SIG-M5 (cell line): ENCODE results near the gene FXYD7.
"Not testable (repeated sequence)": the region's sequence is repeated elsewhere in the genome, so short reads cannot be mapped to it uniquely, and the experiment has no call there.

Experiments used
- DNase-seq: peaks from one replicate; lab custom pipeline; 2025; lab: John Stamatoyannopoulos, UW

Gene FXYD7

DNA sequence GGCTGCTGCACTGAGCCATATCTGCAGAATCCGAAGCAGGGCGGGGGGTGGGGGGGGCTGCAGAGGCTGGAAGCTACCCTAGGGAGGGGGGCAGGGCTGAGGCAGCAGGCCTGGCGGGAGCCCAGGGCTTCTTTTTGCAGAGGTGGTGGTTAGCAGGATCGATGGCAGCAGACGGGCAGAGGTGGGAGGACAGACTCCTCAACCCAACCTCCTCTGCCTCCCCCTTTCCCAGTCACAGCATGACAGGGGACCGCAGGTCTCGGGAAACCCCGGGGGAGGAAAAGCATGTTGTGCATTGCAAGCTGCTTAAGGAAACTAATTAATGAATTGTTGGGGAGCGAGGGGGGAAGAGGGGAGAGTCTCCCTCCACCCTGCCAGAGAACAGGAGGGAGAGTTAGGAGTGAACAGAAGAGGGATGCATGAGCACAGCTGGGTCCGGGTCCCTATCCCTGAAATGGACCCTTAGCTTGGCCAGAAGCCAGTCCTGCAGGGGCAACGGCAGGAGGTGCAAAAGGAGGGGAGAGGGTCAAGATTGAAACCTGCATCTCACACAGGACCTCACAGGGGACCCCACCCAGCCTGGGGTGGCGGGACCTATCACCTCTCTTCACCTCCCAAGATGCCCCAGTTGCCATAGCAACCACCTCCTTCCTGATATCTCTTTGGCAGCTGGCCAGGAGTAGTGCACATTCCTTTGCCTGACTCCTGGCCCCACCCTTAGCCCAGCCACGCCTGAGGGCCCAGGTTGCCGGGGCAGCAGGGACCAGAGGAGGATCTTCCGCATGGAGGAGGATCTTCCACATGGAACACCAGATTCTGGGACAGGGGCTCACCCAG, 1.8 kb downstream of the FXYD7 start:
- DNase-seq = no peak

DNA sequence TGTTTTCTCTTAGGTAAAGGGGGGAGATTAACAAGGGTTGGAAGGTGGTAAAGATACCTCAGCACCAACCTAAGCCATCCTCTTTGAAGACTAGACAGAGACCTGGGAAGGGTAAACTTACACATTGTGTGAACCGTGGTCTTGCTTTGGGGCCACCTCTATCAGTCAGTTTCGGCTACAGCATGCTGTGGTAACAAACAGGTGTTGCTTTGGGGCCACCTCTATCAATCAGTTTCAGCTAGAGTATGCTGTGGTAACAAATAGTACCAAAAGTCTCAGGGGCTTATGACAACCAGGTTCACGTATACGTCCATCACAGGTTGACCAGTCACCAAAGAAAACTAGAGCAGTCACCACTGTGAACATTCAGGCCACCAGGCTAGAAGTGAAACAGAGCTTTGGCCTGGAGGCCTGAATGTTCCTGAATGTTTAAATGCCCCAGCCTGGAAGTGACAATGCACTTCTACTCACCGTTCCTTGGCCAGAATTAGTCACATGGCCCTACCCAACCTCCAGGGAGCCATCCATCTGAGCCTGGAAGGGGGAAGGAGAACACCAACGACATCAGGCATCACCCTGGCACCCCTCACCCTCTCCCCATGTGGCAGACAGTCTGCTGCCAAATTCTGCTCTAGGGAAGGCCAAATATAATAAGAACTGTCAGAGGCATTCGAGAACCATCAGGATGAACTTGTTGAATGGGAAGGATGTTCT, 3.8 kb downstream of the FXYD7 start:
- no peak for DNase-seq

DNA sequence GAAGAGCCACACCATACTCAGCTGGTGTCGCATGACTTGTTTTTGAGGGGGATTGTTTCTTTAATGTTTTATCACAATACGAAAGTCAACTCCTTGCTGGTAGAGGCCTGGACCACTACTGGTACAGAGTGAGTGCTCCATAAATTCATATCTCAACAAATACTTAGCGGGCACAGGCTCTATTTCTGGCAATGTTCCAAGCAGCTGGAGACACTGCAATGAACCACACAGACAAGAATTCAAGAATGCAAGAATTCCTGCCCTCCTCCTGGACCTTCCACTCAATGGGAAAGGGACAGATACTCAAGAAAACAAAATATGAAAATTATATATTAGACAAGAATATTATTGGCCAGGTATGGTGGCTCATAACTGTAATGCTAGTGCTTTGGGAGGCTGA, 6.4 kb downstream of the FXYD7 start:
- no peak for DNase-seq

DNA sequence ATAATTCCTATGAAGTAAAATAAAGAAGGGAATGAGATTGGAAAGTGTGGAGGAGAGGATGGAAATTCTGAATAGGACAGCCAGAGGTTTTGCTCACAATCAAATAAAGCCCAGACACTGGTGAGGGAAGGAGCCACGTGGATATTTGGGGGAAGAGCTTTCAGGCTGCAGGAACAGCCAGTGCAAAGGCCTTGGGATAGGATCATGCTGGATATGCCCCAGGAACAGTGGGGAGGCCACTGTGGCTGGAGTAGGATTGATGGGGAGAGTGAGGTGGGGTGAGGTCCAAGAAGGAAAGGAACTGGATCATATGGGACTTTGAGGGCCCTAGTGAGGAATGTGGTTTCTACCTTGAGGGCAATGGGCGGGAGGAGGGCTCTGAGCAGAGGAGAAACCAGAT, 7.4 kb downstream of the FXYD7 start:
- DNase-seq = no peak

DNA sequence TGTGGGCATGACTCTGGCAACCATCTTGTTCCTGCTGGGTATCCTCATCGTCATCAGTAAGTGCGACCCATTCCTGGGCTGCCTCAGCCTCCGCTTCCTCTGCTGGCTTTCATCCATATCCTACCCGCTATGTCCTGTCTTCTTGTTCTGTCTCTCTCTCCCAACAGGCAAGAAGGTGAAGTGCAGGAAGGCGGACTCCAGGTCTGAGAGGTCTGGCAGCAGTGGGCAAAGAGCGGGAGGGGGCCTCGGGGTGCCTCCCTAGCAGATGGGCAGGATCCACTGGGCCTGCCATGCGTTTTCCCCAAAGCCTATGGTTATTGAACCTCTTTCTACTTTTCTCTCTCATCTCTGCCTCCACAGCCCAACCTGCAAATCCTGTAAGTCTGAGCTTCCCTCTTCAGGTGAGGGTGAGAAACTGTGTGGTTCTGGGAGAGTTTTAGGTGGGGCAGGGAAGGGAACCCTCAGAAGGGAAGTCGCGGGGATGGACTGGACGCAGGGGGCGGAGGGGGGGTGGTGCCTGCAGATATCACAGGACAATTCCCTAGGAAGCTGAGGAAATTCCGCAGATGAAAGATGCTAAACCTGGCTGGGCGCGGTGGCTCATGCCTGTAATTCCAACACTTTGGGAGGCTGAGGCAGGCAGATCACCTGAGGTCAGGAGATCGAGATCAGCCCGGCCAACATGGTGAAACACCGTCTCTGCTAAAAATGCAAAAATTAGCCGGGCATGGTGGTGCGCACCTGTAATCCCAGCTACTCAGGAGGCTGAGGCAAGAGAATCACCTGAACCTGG, 8.4 kb downstream of the FXYD7 start:
- no peak for DNase-seq

DNA sequence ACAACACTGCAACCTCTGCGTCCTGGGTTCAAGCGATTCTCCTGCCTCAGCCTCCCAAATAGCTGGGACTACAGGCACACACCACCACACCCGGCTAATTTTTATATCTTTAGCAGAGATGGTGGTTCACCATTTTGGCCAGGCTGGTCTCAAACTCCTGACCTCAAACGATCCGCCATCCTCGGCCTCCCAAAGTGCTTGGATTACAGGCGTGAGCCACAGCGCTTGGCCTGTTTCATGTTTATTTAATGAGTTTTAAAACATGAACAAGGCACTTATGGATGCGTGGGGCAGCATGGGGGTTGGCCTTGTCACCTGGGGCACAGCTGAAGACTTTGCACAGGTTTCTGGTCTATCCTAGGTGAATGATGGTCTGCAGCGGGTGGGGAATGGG, 10.1 kb downstream of the FXYD7 start:
- not testable (repeated sequence) for DNase-seq

DNA sequence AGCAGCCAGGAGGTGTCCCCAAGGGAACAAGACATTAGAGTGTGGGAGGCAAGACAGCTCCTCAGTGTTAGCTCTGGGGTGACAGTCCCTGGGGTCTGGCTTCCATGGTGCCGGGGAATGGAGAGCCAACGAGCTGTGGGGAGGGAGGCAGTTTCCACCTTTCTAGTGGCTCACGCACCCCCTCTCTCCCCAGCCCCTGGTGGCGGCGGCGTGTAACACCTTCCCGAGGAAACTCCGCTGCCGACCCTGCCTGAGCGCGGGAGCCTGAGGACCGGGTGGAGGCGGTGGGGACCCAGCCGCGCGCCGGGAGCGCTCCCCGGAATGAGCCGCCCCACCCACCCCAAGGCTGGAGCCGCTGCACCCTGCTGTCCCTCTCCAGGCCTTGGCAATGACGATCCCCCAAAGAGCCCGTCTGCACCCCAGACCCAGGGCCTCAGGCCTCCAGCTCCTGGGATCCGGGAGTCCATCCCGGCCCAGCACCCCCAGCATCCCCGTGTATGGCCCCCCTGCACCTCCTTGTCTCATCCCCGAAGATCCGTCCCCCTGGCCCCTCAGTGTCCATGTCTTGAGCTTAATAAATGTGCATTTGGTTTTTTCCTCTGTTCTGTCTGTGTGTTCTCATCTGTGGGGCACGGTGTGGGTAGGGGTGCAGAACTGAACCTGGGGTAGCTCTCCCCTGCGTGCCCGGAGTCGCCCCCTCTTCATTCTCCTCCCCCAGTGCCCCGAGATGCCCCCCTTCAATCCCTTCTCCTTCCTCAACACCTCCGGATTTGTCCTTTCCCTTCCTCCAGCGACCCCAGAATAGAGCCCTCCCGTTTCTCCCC, 10.9 kb downstream of the FXYD7 start:
- no peak for DNase-seq

DNA sequence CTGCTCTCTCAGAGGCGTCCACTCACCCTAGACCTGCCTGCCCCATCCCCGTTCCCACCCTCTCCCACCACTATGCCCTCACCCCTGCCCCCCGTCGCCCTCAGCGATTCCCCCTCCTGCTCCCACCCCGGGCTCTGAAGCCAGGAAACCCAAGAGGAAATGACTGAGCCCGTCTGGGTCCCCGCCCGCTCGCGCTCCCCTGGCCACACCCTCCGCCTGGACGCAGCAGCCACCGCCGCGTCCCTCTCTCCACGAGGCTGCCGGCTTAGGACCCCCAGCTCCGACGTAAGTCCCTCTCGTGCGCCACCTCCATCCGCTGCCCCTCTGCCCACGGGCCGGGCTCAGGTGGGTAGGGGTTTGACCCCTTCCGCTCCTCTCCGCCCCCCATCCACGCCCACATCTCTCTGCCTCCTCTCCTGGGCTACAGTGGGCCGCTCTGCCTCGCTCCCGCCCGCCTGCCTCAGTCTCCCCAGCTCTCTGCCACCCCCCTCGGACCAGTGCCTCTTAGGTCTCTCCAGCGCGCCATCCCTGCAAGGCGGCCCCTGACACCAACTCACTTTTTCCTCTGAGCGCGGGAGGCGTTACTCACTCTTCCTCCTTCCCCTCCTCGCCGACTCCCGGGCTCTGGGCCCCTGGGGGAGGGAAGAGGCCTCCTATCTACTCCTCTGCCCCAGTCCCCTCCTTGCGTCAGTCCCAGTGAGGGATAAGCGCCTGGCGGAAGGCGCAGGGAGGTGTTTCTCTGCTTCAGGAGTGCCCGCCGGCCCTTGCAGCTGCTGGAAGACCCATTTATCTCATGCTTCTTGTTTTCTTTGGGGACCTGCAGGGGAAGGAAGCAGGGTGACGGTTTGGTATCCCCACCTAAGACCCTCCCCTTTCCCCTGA, 11.7 kb downstream of the FXYD7 start, which contains the start of gene FXYD5:
Gene FXYD5 (plus strand): TSS at position 211 of the 882 bp plus-strand sequence. CDS start 816 bp downstream, outside the sequence.
- peak; percentile 66 for DNase-seq

DNA sequence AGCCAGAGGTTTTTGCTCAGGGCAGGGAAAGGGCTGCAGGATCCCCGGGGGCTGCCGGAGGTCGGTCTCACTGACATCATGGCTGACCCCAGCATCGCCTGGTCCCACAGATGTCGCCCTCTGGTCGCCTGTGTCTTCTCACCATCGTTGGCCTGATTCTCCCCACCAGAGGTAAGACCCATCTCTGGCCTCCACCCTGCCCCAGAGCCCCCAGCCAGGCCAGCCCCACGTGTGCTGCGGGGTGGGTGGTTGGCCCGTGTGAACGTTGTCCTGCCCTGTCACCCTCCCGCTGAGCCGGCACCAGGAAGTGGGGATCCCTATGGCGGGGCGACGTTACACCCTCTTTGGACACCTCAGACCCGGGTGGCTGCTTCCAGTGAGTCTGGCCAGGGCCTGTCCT, 12.4 kb downstream of the FXYD7 start:
- no peak for DNase-seq

DNA sequence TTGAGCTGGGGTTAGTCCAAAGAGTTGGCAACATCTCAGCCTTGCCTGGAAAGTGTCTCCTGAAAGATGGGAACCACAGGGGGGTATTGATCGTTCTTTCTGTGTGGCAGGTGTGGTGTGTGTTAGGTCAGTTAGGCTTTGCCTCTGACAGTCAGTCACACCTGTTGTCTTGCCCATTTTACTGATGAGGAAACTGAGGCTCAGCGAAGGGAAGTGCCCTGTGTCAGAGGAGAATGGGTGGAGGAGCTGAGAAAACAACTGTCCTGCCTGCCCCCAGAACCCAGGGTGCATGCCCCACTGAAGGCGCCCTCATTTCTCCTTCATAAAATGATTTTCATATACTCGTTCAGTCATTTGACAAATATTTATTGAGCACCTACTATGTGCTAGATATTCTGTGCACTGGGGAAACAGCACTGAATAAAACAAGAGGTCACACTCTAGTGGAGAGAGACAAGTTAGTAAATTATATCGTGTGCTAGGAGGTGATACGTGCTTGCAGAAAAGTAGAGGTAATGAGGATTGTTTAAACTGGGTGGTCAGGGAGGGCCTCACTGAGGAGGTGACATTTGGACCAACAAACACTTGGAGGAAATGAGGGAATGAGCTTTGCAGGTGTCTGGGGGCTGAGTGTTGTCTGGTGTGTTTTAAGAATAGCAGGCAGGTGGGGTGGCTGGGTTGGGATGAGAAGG, 13.1 kb downstream of the FXYD7 start:
- DNase-seq = no peak

DNA sequence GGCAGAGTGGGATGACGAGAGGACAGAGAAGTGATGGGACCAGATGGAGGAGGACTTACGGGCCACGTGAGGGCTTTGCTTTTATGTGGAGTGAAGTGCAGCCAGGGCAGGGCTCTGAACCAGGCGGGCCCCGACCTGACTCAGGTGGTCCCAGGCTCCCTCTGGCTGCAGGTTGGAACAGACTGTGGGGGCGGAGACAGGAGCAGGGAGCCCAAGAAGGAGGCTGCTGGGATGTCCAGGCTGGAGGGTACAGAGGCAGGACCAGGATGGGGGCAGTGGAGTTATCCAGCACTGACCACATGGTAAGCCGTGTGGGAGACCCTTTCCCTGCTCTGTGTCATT, 13.6 kb downstream of the FXYD7 start:
- no peak for DNase-seq

DNA sequence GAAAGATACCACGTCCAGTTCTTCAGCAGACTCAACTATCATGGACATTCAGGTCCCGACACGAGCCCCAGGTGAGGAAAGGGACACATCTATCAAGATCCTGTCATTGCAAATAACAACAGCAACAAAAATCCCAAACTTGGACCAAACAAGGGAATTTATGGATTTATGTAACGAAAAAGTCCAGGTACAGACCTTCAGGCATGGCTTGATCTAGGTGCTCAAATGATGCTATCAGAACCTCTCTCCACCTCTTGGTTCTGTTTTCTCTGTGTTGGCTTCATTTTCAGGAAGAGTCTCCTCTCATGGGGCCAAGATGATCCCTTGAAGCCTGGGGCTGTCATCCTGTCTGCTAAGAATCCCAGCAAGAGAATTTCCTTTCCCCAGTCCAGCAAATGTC, 14.4 kb downstream of the FXYD7 start:
- DNase-seq = no peak

DNA sequence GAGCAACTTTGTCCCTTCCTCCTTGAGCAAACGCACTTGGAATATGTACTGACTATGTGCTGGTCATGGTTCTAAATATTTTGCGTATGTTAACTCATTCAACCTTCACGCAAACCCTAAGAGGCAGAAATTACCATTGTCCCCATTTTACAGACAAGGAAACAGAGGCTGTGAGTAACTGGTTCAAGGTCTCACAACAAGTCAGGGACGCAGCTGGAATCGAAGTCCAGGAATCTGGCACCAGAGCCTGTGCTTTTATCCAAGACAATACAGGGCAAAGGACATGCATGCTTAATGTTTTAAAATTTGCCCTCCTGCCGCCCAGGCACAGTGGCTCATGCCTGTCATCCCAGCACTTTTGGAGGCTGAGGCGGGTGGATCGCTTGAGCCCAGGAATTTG, 16.6 kb downstream of the FXYD7 start:
- no peak for DNase-seq

DNA sequence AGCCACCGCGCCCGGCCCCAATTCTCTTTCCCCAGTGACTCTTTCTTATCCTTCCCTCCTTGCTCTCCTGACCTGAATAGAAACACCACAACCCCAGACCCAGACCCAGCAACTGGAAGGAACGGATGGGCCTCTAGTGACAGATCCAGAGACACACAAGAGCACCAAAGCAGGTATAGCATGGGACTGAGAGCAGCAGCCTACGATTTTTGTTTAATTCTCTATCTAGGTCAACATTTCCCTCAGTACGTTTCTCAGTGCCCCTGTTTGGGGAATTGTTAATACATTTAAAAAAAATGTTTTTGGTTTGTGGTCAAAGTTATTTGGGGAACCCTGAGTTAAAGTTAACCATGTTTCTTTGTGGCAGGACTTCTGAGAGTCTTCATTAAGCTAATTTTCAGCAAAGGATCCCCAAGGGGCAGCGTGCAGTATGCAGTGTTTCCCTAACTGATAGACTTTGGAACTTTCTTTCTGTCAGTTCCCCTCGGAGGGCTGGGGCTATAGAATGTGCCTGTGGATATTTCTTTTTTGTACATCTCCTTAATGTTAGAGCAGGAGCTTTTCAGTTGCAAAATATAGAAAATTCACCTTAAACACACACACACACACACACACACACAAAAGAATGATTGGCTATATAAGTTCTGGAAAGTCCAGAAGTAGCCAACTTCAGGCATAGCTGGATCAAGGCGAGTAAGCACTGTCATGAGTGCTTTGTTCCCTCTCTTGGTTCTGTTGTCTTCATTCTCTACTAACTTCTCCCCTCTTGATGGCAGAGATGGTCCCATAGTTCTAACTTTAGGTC, 17.8 kb downstream of the FXYD7 start:
- DNase-seq = no peak

DNA sequence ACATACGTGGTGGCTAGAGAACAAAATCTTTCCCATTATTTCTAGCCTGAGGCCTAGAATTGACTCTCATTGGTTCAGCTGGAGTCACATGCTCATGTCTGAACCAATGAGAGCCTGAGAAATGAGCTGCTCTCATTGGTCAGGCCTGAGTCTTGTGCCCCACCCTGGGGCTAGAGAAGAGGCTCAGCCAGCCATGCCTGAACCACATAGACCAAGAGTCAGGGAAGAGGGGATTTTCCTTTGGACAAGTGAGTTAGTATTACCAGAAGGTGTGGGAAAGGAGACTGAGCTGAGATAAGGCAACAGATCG, 18.3 kb downstream of the FXYD7 start:
- no peak for DNase-seq

DNA sequence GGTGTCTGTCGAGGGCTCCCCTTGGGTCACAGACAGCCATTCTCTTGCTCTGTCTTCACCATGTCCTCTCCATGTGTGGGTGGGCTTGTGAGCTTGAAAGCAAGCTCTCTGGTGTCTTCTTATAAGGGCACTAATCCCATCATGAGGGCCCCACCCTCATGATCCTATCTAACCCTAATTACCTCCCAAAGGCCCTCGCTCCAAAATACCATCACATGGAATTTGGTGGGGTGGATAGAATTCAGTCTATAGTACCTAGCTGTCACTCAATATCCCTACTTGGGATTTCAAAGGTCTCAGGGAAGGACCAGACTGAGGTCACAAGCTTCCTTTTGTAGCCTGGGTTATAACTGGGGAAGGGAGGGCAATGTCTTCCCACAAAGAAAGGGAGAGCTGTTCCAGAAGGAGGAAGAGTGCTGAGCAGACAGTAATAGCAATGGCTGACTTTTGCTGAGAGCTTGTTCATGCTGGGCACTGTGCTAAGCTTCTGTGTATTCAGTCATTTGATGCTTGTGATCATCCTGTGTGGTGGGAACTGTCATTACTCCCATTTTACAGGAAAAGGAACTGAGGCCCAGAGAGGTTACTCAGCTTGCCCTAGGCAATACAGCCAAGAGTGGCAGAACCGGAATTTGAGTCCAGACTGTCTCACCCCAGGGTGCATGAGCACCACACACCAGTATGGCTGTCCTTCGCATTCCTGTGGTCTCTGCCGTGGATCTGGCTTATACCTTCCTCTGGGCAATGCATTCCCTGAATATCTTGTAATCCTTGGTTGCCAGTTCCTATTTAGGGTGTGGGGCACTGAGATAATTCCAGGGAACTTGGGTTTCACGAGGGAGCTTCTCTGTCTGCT, 19.6 kb downstream of the FXYD7 start:
- no peak for DNase-seq

DNA sequence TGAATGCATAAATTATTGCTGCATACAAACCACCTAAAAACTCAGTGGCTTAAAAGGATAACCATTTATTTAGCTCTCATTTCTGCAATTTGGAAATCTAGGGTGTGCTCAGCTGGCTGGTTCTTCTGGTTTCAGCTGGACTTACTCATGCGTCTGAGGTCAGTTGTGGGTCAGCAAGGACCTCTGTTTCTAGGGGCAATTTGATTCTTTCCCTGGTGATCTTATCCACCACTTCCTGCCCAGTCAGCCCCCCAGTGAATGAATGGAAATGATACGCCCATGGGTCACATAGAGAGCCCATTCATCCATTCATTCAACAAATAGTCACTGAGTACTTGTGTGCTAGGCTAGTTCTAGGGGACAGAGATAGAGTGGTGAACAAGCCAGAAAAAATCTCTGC, 21.4 kb downstream of the FXYD7 start:
- DNase-seq = no peak

DNA sequence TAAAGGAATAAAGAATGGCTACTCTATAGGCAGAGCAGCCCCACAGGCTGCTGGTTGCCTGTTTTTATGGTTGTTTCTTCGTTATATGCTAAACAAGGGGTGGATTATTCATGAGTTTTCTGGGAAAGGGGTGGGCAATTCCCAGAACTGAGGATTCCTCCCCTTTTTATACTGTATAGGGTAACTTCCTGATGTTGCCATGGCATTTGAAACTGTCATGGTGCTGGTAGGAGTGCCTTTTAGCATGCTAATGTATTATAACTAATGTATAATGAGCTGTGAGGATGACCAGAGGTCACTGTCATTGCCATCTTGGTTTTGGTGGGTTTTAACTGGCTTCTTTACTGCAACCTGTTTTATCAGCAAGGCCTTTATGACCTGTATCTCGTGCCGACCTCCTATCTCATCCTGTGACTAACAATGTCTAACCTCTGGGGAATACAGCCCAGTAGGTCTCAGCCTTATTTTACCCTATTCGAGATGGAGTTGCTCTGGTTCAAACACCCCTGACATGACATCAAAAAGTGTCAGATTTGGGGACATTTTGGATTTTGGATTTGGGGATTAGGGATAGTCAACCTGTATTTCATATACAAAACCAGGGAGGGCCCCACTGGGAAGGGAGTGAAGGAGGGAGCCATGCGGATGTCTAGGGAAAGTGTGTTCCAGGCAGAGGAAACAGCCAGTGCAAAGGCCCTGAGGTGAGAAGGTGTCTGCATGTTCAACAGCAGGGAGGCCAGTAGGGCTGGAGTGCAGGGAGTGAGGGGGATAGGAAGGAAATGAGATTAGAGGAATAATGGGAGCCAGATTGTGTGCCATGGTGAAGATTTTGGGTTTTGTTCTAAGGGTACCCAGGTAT, 22.4 kb downstream of the FXYD7 start:
- DNase-seq = no peak
